Esophagus squamous epithelium (tissue), 5 donors: ENCODE data around the gene ZNF738. TPM values are rescaled to one million over a fixed set of nuclear protein-coding genes. Genes with fewer than 3 reads are reported as not detected.
A peak's percentile ranks its signal among the peaks of the same experiment; 100 is the strongest.

Experiments used
- DNase-seq: peaks from one replicate; lab custom pipeline; 2025; lab: John Stamatoyannopoulos, UW
- H3K27ac ChIP-seq, 4 donors: fragments of 200-600 bp; sonication (generic); one replicate each; pipeline ENCODE4 v1.5.1; 2016 to 2019; ENCODE audit warnings: mild to moderate bottlenecking in 1 of 4
- H3K27me3 ChIP-seq, 4 donors: fragments of 200-600 bp; sonication (generic); 1 replicate in 3 of 4; 2 replicates in 1 of 4; pipeline versions ENCODE4 v1.5.1 to v1.6.0; 2017 to 2021; ENCODE audit warnings: antibody characterized with exemption in 1 of 4
- H3K36me3 ChIP-seq, 3 donors: fragments of 200-600 bp; sonication (generic); one replicate each; pipeline ENCODE4 v1.5.1; 2016 to 2019
- H3K4me1 ChIP-seq, 3 donors: fragments of 200-600 bp; sonication (generic); one replicate each; pipeline ENCODE4 v1.5.1; 2017 to 2019
- H3K4me3 ChIP-seq, 4 donors: fragments of 200-600 bp; sonication (generic); 1 replicate in 3 of 4; 2 replicates in 1 of 4; pipeline ENCODE4 v1.5.1; 2016 to 2019; ENCODE audit warnings: mild to moderate bottlenecking in 2 of 4, moderate library complexity in 1 of 4
- H3K9me3 ChIP-seq, 3 donors: fragments of 200-600 bp; sonication (generic); one replicate each; pipeline ENCODE4 v1.5.1; 2016 to 2019
- POLR2A ChIP-seq, 4 donors: fragments of 450-650 bp; IDR thresholded peaks; one replicate each; pipeline ENCODE4 v1.6.1; 2017; ENCODE audit warnings: antibody characterized with exemption in 4 of 4, mild to moderate bottlenecking in 4 of 4, moderate library complexity in 3 of 4
- WGBS, 2 donors: methylation state at CpG; one replicate each; pipeline ENCODE4 v1.1.5; 2018; 5-methylcytosine and 5-hydroxymethylcytosine counted together
- intact Hi-C: fragments of 100-400 bp; cut with DNase I; formaldehyde crosslinking; loops from one replicate; pipeline ENCODE4 v1.15.0; 2022
- total RNA-seq, 4 donors: library from RNA; depleted of rRNA; stranded (reverse); fragments of >200 nt; gene quantifications; one replicate each; pipeline ENCODE4 v1.1.0, GENCODE V29; 2016
- TF ChIP-seq, protein P1 (sequence below), 6 experiments: fragments of 450-650 bp in 4 of 6; fragments of 200-600 bp in 2 of 6; sonication (generic) in 2 of 6; IDR thresholded peaks; one replicate each; pipeline ENCODE4 v1.5.1; 2016 to 2019; ENCODE audit warnings: antibody characterized with exemption in 6 of 6, mild to moderate bottlenecking in 4 of 6, moderate library complexity in 4 of 6
- donor health status: DM: yes; HTN: yes; CAD: no.

Gene ZNF738
- total RNA-seq, 4 donors from 2014 or later, result 2.2 to 4.1 (median 3.3) TPM

DNA sequence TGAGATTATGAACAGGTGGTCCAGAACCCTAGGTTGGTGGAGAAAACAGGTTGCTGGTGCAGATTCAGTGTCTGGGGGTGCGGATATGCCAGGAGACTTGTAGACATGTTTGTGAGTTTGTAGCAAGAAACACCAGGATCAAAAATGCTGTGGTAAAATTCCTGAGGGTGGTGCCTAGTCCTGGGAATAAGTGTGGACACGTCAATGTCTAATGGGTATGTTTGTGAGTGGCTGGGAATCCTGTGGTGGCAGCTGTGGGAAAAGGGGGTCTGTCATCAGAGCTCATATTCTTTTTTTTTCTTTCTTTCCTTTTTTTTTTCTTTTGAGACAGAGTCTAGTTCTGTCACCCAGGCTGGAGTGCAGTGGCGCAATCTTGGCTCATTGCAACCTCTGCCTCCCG is 36.8 kb upstream of the ZNF738 start:
- peaks cover 0 to 43% (median 0%) of the 10 kb centered on the region in 3 donors for H3K9me3 ChIP-seq
- 73 to 80% methylated on average over 4 of the region's 4 CpGs for WGBS, 2 donors
- no peaks in the 10 kb centered on the region for H3K27me3 ChIP-seq
- DNase-seq, result no peak
- TF ChIP-seq, protein P1, sequence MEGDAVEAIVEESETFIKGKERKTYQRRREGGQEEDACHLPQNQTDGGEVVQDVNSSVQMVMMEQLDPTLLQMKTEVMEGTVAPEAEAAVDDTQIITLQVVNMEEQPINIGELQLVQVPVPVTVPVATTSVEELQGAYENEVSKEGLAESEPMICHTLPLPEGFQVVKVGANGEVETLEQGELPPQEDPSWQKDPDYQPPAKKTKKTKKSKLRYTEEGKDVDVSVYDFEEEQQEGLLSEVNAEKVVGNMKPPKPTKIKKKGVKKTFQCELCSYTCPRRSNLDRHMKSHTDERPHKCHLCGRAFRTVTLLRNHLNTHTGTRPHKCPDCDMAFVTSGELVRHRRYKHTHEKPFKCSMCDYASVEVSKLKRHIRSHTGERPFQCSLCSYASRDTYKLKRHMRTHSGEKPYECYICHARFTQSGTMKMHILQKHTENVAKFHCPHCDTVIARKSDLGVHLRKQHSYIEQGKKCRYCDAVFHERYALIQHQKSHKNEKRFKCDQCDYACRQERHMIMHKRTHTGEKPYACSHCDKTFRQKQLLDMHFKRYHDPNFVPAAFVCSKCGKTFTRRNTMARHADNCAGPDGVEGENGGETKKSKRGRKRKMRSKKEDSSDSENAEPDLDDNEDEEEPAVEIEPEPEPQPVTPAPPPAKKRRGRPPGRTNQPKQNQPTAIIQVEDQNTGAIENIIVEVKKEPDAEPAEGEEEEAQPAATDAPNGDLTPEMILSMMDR (IDR thresholded peaks at IDR 0.05), result no peak
- no peak for TF ChIP-seq POLR2A (IDR thresholded peaks at IDR 0.05)
- intact Hi-C loops, result no loop called here
- peaks cover 0 to 81% (median 0%) of the 10 kb centered on the region in 3 donors for H3K36me3 ChIP-seq
- peaks cover 0 to 15% (median 10%) of the 10 kb centered on the region in 3 donors for H3K4me1 ChIP-seq
- no peak overlapping the region for H3K4me3 ChIP-seq
- H3K27ac ChIP-seq, result peak overlapping the region in 2 of 4 donors; percentile 10 to 33

DNA sequence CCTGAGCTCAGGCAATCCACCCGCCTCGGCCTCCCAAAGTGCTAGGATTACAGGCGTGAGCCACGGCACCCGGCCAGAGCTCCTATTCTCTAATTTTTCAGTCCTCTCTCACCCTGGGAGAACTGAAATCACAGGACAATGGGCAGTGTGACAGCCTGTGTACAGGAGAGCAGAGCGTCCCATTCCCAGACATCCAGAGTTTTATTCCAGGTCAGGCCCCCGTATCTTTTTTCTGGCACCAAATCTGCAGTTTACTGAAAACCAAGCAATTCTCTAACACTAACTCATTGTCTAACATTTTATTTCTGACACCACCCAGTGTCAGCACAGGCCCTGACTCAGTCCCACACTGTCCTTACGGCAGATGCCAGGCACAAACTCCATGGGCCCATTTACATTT is 36.3 kb upstream of the ZNF738 start:
- Histone ChIP-seq H3K27me3 (no peaks in the 10 kb centered on the region), H3K4me1 (peaks cover 0 to 20% (median 10%) of the 10 kb centered on the region in 3 donors), H3K36me3 (peaks cover 0 to 81% (median 0%) of the 10 kb centered on the region in 3 donors), H3K27ac (peak overlapping the region in 2 of 4 donors; percentile 19 to 33), H3K4me3 (no peak overlapping the region), H3K9me3 (peaks cover 0 to 42% (median 0%) of the 10 kb centered on the region in 3 donors)
- intact Hi-C loops, result no loop called here
- TF ChIP-seq POLR2A (IDR thresholded peaks at IDR 0.05), result no peak
- TF ChIP-seq, protein P1 (IDR thresholded peaks at IDR 0.05), result no peak
- 58 to 78% methylated on average over 6 to 8 of the region's 8 CpGs for WGBS, 2 donors
- no peak for DNase-seq

GRCh38 chr19:21323000-21323399 is 35.8 kb upstream of the ZNF738 start:
- TF ChIP-seq, protein P1 (IDR thresholded peaks at IDR 0.05), result no peak
- TF ChIP-seq POLR2A (IDR thresholded peaks at IDR 0.05), result no peak
- Histone ChIP-seq H3K9me3 (peaks cover 0 to 37% (median 0%) of the 10 kb centered on the region in 3 donors), H3K27ac (no peak overlapping the region), H3K4me3 (no peak overlapping the region), H3K27me3 (no peaks in the 10 kb centered on the region), H3K4me1 (peaks cover 0 to 25% (median 15%) of the 10 kb centered on the region in 3 donors), H3K36me3 (peaks cover 0 to 77% (median 0%) of the 10 kb centered on the region in 3 donors)
- WGBS, 2 donors, result 74 to 81% methylated on average over 2 of the region's 2 CpGs
- intact Hi-C loops, result no loop called here
- DNase-seq, result no peak

DNA sequence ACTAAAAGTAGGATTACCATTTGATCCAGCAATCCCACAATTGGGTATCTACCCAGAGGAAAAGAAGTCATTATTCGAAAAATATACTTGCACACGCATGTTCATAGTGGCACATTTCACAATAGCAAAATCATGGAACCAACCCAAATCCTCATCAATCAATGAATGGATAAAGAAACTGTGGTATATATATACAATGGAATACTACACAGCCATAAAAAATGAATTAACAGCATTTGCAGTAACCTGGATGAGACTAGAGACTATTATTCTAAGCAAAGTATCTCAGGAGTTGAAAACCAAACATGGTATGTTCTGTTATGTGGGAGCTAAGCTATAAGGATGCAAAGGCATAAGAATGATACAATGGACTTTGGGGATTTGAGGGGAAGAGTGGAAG is 32.6 kb upstream of the ZNF738 start:
- WGBS, 2 donors, result 62 to 86% methylated on average over 2 of the region's 2 CpGs
- Histone ChIP-seq H3K4me1 (peaks cover 0 to 40% (median 15%) of the 10 kb centered on the region in 3 donors), H3K27ac (no peak overlapping the region), H3K27me3 (no peaks in the 10 kb centered on the region), H3K4me3 (no peak overlapping the region), H3K36me3 (peaks cover 0 to 50% (median 0%) of the 10 kb centered on the region in 3 donors), H3K9me3 (peaks cover 0 to 22% (median 0%) of the 10 kb centered on the region in 3 donors)
- no peak for DNase-seq
- TF ChIP-seq, protein P1 (IDR thresholded peaks at IDR 0.05), result no peak
- TF ChIP-seq POLR2A (IDR thresholded peaks at IDR 0.05), result no peak
- intact Hi-C loops, result no loop called here

DNA sequence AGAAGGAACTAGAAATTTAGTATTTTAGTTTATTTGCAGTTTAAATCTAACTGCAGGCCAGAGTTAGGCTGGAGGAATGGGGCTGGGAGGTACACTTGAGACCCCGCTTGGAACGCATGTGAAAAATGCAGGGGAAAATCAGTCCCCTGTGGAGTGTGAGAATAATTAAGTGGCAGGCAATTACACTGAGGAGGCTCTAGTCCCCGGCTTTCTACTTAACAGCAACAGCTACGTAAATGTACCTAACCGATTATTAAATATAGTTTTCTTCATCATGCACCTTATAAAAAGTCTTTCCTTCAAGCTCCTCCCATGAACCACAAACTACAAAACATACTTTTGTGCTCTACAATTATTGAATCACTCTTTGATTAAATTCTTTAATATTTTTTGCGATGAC is 30.4 kb upstream of the ZNF738 start:
- H3K4me1 ChIP-seq, result peaks cover 0 to 25% (median 5%) of the 10 kb centered on the region in 3 donors
- no peak for DNase-seq
- no peaks in the 10 kb centered on the region for H3K27me3 ChIP-seq
- 5 to 9% methylated on average over 6 of the region's 6 CpGs for WGBS, 2 donors
- H3K36me3 ChIP-seq, result peaks cover 0 to 40% (median 0%) of the 10 kb centered on the region in 3 donors
- H3K9me3 ChIP-seq, result peaks cover 0 to 9% (median 0%) of the 10 kb centered on the region in 3 donors
- peak overlapping the region; percentile 92 to 98 (median 96) for H3K27ac ChIP-seq
- no peak for TF ChIP-seq POLR2A (IDR thresholded peaks at IDR 0.05)
- TF ChIP-seq, protein P1 (IDR thresholded peaks at IDR 0.05), result no peak
- peak overlapping the region; percentile 50 to 82 (median 81) for H3K4me3 ChIP-seq
- intact Hi-C loops, result no loop called here
